ENCODE results near the gene ACSS1.

DNA sequence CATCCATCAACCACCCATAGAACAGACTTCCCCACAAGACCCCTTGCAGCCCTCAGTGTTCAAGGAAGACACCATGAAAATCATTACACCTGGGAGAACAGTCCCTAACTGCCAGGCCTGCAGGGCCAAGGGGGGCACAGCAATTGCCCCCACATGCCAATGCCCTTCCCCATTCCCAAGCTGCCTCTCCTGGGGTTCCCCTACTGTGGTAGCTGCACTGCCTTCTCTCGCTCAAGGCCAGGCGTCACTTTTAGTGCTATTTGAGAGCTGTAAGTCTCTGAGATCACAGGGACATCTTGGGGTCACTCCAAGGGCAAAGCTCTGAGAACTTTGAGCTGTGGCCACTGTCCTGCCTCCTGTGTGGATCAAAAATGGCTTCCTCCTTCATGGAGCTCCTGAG lies 6.0 kb upstream of the ACSS1 start:
- TF ChIP-seq, protein P1, sequence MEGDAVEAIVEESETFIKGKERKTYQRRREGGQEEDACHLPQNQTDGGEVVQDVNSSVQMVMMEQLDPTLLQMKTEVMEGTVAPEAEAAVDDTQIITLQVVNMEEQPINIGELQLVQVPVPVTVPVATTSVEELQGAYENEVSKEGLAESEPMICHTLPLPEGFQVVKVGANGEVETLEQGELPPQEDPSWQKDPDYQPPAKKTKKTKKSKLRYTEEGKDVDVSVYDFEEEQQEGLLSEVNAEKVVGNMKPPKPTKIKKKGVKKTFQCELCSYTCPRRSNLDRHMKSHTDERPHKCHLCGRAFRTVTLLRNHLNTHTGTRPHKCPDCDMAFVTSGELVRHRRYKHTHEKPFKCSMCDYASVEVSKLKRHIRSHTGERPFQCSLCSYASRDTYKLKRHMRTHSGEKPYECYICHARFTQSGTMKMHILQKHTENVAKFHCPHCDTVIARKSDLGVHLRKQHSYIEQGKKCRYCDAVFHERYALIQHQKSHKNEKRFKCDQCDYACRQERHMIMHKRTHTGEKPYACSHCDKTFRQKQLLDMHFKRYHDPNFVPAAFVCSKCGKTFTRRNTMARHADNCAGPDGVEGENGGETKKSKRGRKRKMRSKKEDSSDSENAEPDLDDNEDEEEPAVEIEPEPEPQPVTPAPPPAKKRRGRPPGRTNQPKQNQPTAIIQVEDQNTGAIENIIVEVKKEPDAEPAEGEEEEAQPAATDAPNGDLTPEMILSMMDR (IDR thresholded peaks at IDR 0.05; ENCODE audit: control extremely low read depth in 1 of 3, insufficient read depth in 1 of 3, low read depth in 1 of 3, low read length in 3 of 3), result no peak
- TF ChIP-seq EZH2 (IDR thresholded peaks at IDR 0.05; ENCODE audit: low read depth, low read length, severe bottlenecking) (no peak), GABPA (IDR thresholded peaks at IDR 0.05; ENCODE audit: borderline replicate concordance, insufficient read depth, low read length) (no peak), JUN (IDR thresholded peaks at IDR 0.05; ENCODE audit: low read depth, low read length) (no peak), SAP30 (IDR thresholded peaks at IDR 0.05; ENCODE audit: insufficient read depth, insufficient replicate concordance, low read length) (no peak), RFX5 (IDR thresholded peaks at IDR 0.05; ENCODE audit: borderline replicate concordance, low read depth, low read length) (no peak), JUND (IDR thresholded peaks at IDR 0.05; ENCODE audit: low read length) (no peak), POLR2A (IDR thresholded peaks at IDR 0.05; ENCODE audit: control extremely low read depth in 1 of 2, low read depth in 2 of 2, low read length in 2 of 2) (no peak), ZNF274 (IDR thresholded peaks at IDR 0.05; ENCODE audit: borderline replicate concordance, extremely low read depth, low read length) (no peak), TAF1 (IDR thresholded peaks at IDR 0.05; ENCODE audit: low read depth, low read length) (no peak)
